NCI-H1105 (cell line): ENCODE data around the gene BEND6.
"Not testable (repeated sequence)": the region's sequence is repeated elsewhere in the genome, so short reads cannot be mapped to it uniquely, and the experiment has no call there.

ENCODE experiments used
- DNase-seq: peaks from one replicate; lab custom pipeline; 2025; lab: John Stamatoyannopoulos, UW

BEND6 gene

GRCh38 chr6:57033228-57033627 lies 78.3 kb downstream of the BEND6 start:
- DNase-seq, result no peak

- DNase-seq, result no peak
These were observed 80.6 kb downstream of the BEND6 start for GRCh38 chr6:57035549-57035948.

GRCh38 chr6:57038906-57039305 lies 84.0 kb downstream of the BEND6 start:
- DNase-seq, result no peak

- DNase-seq, result no peak
These were observed 85.1 kb downstream of the BEND6 start for GRCh38 chr6:57040011-57040410.

GRCh38 chr6:57044061-57044460 lies 89.2 kb downstream of the BEND6 start:
- not testable (repeated sequence) for DNase-seq

- no peak for DNase-seq
These were observed 89.7 kb downstream of the BEND6 start for GRCh38 chr6:57044568-57044967.

GRCh38 chr6:57046332-57047256 lies 91.7 kb downstream of the BEND6 start, which contains the start of gene KIAA1586:
KIAA1586 (plus strand) TSS chr6:57046693; CDS start chr6:57046756, 63 bp downstream.
- peak; percentile 94 for DNase-seq

- not testable (repeated sequence) for DNase-seq
These were observed 92.3 kb downstream of the BEND6 start for GRCh38 chr6:57047257-57047585.

GRCh38 chr6:57047859-57048258 lies 93.0 kb downstream of the BEND6 start:
- DNase-seq, result not testable (repeated sequence)

- no peak for DNase-seq
These were observed 93.7 kb downstream of the BEND6 start for GRCh38 chr6:57048577-57048976.

- DNase-seq, result no peak
These were observed 108.9 kb downstream of the BEND6 start for GRCh38 chr6:57063847-57064246.

- DNase-seq, result no peak
These were observed 109.9 kb downstream of the BEND6 start for GRCh38 chr6:57064809-57065208.

GRCh38 chr6:57068061-57068460 lies 113.2 kb downstream of the BEND6 start:
- DNase-seq, result no peak

- no peak for DNase-seq
These were observed 114.3 kb downstream of the BEND6 start for GRCh38 chr6:57069228-57069627.

- no peak for DNase-seq
These were observed 115.0 kb downstream of the BEND6 start for GRCh38 chr6:57069920-57070331.

GRCh38 chr6:57072108-57072507 lies 117.2 kb downstream of the BEND6 start:
- no peak for DNase-seq

GRCh38 chr6:57074383-57074782 lies 119.5 kb downstream of the BEND6 start:
- no peak for DNase-seq

- no peak for DNase-seq
These were observed 120.2 kb downstream of the BEND6 start for GRCh38 chr6:57075092-57075491.
